Gastroesophageal sphincter (tissue), 3 donors: ENCODE measurements around the gene C1orf116.

ENCODE experiments used
- EP300 ChIP-seq: sonication (generic); formaldehyde crosslinking; IDR thresholded peaks from one replicate; pipeline ENCODE4 v1.6.1; 2017; ENCODE audit warnings: antibody characterized with exemption, mild to moderate bottlenecking
- TF ChIP-seq, protein P1 (sequence below), 4 experiments: fragments of 200-600 bp in 2 of 4; fragments of 450-650 bp in 2 of 4; sonication (generic) in 1 of 4; IDR thresholded peaks; one replicate each; pipeline ENCODE4 v1.5.1; 2017 to 2019; ENCODE audit warnings: antibody characterized with exemption in 4 of 4, mild to moderate bottlenecking in 2 of 4, moderate library complexity in 2 of 4

DNA sequence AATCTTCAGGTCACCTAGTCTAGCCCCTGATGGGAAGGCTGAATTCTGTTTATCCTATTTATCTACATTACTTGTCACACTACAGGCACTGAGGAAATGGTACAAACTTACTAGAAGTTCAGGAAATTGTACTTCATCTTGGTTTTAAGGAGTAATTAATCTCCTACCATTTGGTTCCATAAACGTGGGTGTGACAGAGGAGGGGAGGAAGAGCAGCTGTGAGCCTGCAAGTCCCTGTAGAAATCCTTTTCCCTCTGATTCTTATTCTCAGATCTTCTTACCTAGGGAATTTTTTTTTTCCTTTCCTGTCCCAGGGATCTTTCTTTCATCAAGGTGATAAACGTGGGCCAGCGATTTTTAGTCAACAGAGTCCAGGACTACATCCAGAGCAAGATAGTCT, 34.6 kb upstream of the C1orf116 start:
- TF ChIP-seq, protein P1, sequence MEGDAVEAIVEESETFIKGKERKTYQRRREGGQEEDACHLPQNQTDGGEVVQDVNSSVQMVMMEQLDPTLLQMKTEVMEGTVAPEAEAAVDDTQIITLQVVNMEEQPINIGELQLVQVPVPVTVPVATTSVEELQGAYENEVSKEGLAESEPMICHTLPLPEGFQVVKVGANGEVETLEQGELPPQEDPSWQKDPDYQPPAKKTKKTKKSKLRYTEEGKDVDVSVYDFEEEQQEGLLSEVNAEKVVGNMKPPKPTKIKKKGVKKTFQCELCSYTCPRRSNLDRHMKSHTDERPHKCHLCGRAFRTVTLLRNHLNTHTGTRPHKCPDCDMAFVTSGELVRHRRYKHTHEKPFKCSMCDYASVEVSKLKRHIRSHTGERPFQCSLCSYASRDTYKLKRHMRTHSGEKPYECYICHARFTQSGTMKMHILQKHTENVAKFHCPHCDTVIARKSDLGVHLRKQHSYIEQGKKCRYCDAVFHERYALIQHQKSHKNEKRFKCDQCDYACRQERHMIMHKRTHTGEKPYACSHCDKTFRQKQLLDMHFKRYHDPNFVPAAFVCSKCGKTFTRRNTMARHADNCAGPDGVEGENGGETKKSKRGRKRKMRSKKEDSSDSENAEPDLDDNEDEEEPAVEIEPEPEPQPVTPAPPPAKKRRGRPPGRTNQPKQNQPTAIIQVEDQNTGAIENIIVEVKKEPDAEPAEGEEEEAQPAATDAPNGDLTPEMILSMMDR (IDR thresholded peaks at IDR 0.05) = no peak
- TF ChIP-seq EP300 = no peak
